Measurements from ENCODE around the gene KCNC4.

The KCNC4 gene

GRCh38 chr1:110189181-110189580 lies 20.9 kb upstream of the KCNC4 start:
- no peak for ATAC-seq

GRCh38 chr1:110190282-110190929 lies 19.7 kb upstream of the KCNC4 start:
- no peak for ATAC-seq

- ATAC-seq: no peak
Measured at GRCh38 chr1:110192541-110192940, 17.6 kb upstream of the KCNC4 start.

GRCh38 chr1:110195196-110195595 lies 14.9 kb upstream of the KCNC4 start:
- ATAC-seq: no peak

- peak; percentile 86 to 90 for ATAC-seq
Measured at GRCh38 chr1:110196917-110197765, 13.0 kb upstream of the KCNC4 start.

- no peak for ATAC-seq
Measured at GRCh38 chr1:110197905-110198629, 12.0 kb upstream of the KCNC4 start.

- no peak for ATAC-seq
Measured at GRCh38 chr1:110198746-110199145, 11.4 kb upstream of the KCNC4 start.

GRCh38 chr1:110200190-110200589 lies 9.9 kb upstream of the KCNC4 start:
- no peak for ATAC-seq

- ATAC-seq: no peak
Measured at GRCh38 chr1:110200666-110201065, 9.4 kb upstream of the KCNC4 start.

GRCh38 chr1:110201157-110201825 lies 8.8 kb upstream of the KCNC4 start:
- ATAC-seq: no peak

GRCh38 chr1:110203021-110203661 lies 7.0 kb upstream of the KCNC4 start:
- peak; percentile 62 to 64 for ATAC-seq

- no peak for ATAC-seq
Measured at GRCh38 chr1:110205156-110205555, 5.0 kb upstream of the KCNC4 start.

- ATAC-seq: no peak
Measured at GRCh38 chr1:110205591-110206155, 4.4 kb upstream of the KCNC4 start.

- no peak for ATAC-seq
Measured at GRCh38 chr1:110206261-110206920, 3.7 kb upstream of the KCNC4 start.

- ATAC-seq: peak in 1 of 2 donors; percentile 25
Measured at GRCh38 chr1:110207831-110208230, 2.3 kb upstream of the KCNC4 start.

GRCh38 chr1:110208916-110209645 lies 1.0 kb upstream of the KCNC4 start:
- ATAC-seq: no peak

- ATAC-seq: peak; percentile 6 to 11
Measured at GRCh38 chr1:110210604-110211495, 736 bp downstream of the KCNC4 start.

- ATAC-seq: no peak
Measured at GRCh38 chr1:110211496-110212168, 1.5 kb downstream of the KCNC4 start.

All from activated CD4-positive, CD25-positive, alpha-beta regulatory T cell treated with anti-CD3 and anti-CD28 coated beads, Interleukin-2, amount 50 U/mL, for 24 hours (primary cell).